ENCODE measurements around the gene KRTAP5-9.
"Not testable (repeated sequence)": the region's sequence is repeated elsewhere in the genome, so short reads cannot be mapped to it uniquely, and the experiment has no call there.

Gene KRTAP5-9

DNA sequence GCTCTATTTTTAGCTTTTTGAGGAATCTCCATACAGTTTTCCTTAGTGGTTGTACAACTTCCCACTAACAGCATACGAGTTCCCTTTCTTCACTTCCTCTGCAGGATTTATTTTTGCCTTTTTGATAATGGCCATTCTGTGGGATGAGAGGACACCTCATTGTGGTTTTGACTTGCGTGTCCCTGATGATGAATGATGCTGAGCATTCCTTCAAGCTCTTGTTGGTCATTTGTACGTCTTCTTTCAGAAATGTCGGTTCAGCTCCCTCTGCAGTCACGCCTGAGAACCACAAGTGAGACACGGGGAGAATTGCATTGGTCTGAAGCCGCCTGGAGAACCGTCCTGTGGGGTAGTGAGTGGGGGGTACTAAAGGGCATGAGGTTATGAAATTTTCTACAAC, 15.2 kb downstream of the KRTAP5-9 start:
- DNase-seq: peak; percentile 53

- no peak for DNase-seq
These were observed 16.2 kb downstream of the KRTAP5-9 start for GRCh38 chr11:71564430-71564829.

DNA sequence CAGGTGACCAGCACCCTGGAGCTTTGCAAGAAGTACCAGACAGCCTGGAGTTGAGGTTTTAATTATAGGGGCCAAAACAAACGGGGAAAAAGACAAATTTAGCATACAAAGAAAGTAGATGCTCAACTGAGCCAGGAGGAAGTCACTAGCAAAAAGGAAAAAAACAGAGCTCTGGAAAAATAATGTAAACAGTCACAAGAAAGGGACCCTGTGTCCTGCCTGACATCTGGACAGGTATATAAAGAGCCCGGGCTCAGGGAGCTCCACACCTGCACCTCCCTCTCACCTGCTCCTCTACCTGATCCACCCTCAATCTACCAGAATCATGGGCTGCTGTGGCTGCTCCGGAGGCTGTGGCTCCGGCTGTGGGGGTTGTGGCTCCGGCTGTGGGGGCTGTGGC, 17.0 kb downstream of the KRTAP5-9 start, which contains the start of gene KRTAP5-10:
Gene KRTAP5-10 (plus strand): TSS at position 301 of the 400 bp plus-strand sequence. CDS start 25 bp downstream, at position 326.
- no peak for DNase-seq

- no peak for DNase-seq
These were observed 17.9 kb downstream of the KRTAP5-9 start for GRCh38 chr11:71566081-71566620.

DNA sequence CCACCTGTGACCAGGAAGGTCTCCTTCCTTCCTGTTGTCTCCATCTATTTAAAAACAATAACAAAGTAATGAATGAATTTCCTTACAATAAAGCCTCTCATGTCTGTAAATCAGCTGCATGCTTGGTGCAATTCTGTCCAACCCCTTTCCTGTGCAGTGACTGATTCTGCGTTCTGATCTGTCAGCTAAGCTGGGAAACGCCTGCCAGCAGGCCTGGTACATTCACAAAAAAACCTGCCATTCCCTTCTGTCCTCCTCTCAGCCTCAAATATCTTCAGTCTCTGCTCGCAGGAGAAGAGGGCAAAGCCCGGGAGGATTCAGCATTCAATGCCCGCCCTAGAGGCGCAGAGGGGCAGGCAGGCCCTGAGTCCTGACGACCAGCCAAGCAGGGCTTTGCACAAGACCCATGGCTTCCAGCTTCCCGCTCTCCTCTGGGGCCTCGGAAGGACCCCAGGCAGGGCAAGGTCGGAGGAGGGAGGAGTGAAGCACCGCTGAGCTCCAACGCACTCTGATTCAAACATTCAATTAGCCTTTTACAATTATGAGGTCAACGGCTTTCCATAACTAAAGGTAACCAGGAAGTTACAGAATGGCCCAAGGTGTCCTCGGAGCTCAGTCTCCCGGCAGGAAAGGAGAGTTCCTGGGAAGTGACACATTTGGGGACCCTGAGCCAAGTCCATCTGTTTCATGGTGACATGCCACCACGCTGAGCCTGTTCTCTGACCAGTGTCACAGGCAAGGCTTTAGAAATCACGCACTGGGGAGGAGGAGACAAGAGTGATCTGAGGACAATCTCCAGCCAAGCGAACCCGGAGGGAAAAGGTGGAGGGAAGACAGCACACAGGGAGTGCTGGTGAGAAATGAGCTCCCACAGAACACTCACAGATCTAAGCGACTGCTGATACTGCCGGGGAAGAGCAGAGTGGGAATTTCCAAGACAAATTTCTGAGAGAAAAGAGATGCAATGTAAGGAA, 18.7 kb downstream of the KRTAP5-9 start:
- DNase-seq: not testable (repeated sequence)

DNA sequence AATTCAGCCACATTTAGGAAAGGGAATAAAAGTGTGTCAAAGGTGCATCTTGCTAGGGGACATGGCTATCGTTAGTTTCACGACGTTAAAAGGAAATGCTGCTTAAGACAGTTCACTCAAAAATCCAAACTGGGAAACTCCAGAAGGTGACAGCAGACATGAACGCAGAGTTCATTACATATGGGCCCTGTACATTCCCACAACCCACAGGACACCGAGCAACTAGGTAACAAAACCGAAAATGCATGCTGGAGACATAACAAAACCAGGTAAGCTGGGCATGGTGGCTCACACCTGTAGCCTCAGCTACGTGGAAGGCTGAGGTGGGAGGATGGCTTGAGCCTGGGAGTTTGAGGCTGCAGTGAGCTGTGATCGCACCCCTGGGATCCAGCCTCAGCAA, 19.4 kb downstream of the KRTAP5-9 start:
- not testable (repeated sequence) for DNase-seq

DNA sequence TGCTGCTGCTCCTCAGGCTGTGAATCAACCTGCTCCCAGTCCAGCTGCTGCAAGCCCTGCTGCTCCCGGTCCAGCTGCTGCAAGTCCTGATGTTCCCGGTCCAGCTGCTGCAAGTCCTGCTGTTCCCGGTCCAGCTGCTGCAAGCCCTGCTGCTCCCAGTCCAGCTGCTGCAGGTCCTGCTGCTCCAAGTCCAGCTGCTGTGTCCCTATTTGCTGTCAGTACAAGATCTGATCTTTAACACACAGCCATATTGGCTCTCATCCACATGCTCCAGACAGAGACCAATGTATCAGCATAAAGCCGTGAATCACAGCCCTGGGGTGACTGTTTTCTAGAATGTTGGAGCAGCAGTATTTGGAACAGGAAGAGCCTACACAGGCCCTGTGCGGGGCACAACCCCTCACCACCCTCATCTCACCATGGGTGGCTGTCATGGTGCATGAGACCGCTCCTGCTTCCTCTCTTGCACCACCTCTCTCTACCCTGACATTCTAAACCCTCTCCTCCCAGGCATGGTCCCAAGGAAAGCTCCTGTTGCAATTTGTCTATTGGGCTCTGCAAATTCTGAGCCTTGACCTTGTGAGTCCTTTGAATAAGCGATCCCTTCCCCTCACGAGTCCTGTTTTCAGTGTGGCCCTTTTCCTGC, 20.6 kb downstream of the KRTAP5-9 start:
- DNase-seq: no peak

DNA sequence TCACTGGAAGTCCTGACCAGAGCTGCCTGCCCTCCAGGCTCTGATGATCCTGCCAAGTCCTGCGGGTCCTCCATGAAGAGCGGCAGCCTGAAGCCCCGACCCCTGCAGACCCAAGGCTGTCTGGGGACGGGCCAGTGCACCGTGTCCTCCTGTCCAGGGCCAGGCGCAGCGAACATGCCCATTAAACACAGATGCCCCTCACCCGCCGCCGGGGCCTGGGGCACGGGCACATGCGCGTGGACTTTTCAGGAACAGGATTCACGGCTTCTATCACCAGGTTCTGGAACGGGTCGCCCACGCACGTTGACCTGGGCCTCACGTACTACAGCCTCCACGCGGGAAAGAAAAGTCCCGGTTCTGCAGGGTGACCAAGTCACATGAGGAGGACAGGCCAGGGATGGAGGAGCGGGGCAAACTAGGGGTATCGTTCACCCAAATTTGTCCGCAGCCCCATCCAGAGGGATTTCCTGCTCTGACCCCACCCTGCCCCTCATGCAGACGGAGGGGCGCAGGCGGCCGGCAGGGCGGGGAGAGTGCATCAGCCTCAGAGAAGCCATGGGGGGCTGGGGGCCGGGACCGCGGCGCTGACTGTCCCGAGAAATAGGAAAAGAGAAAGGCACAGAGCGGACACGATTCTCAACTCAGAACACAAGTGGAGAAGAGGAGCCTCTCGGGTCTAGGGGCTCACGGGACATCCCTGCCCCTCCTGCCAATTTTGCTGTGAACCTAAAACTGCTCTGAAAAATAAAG, 23.1 kb downstream of the KRTAP5-9 start:
- DNase-seq: not testable (repeated sequence)

- no peak for DNase-seq
These were observed 24.6 kb downstream of the KRTAP5-9 start for GRCh38 chr11:71572811-71573210.

- DNase-seq: no peak
These were observed 26.2 kb downstream of the KRTAP5-9 start for GRCh38 chr11:71574418-71574817.

GRCh38 chr11:71575723-71576424, 27.7 kb downstream of the KRTAP5-9 start:
- DNase-seq: no peak

GRCh38 chr11:71576688-71577465, 28.7 kb downstream of the KRTAP5-9 start:
- DNase-seq: not testable (repeated sequence)

DNA sequence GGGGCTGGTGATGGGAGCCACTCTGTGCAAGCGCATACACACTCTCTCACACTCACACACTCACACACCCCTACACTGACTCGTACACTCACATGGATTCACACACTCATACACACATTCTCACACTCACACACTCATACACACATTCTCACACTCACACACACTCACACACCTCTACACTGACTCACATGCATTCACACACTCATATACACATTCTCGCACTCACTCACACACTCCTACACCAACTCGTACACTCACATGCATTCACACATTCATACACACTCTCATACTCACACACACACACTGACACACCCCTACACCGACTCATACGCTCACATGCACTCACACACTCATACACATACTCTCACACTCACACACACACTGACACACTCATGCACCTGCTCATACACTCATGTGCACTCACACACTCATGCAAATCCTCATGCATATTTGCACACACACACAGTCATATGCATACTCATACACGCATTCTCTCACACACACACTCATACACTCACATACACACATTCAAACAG, 29.3 kb downstream of the KRTAP5-9 start:
- DNase-seq: no peak

DNA sequence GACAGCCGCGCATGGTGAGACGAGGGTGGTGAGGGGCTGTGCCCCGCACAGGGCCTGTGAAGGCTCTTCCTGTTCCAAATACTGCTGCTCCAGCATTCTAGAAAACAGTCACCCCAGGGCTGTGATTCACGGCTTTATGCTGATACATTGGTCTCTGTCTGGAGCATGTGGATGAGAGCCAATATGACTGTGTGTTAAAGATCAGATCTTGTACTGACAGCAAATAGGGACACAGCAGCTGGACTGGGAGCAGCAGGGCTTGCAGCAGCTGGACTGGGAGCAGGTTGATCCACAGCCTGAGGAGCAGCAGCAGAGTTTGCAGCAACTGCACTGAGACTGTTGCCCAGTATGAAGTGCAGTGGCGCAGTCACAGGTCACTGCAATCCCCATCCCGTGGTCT, 31.3 kb downstream of the KRTAP5-9 start:
- not testable (repeated sequence) for DNase-seq

DNA sequence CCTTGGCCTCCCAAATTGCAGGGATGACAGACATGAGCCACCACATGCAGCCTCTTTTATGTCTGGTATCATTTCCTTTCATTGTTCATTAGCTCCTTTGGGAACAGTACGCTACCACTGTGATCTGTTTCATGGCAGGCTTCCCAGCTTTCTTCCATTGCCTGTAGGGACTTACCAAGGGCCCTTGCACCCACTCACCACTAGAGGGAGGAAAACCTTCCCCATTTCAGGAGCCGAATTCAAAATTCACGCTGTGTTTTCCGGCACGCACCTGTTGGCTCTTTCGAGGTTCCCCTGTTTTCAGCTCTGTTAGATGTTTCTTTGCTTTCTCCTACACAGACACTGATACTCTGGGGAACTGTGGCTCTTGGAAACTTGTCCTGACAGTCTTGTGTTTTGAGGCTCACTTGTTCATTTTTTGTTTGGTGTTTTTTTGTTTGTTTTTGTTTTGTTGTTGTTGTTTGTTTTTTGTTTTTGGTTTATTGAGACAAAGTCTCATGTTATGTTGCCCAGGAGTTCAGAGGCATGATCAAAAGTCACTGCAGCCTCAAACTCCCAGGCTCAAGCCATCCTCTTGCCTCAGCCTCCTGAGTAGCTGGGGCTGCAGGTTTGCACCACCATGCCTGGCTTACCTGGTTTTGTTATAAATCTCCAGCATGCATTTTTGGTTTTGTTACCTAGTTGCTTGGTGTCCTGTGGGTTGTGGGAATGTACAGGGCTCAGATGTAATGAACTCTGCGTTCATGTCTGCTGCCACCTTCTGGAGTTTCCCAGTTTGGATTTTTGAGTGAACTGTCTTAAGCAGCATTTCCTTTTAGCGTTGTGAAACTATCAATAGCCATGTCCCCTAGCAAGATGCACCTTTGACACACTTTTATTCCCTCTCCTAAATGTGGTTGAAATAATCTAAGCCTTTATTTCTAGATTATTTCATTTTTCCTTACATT, 32.1 kb downstream of the KRTAP5-9 start:
- DNase-seq: no peak

DNA sequence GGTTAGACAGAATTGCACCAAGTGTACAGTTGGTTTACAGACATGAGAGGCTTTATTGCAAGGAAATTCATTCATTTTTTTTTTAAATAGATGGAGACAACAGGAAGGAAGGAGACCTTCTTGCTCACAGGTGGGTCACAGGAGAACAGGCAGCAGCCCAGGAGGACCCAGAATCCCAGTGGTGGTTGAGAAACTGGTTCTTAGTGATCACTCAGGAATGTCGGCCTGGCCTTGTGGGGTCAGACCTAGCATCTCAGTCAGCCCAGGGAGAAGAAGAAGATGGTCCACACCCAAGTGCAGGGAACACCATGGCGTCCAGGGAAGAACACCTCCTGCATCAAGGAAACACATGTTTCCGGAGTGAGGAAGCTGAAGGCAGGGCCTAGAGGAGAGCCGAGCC, 33.6 kb downstream of the KRTAP5-9 start:
- DNase-seq: no peak

- DNase-seq: no peak
These were observed 34.2 kb downstream of the KRTAP5-9 start, which contains the start of gene KRTAP5-11 for GRCh38 chr11:71582309-71582895. TSS of gene KRTAP5-11 (minus strand) at chr11:71582875. CDS start at chr11:71582837, 38 bp downstream.

- DNase-seq: not testable (repeated sequence)
These were observed 34.7 kb downstream of the KRTAP5-9 start for GRCh38 chr11:71582969-71583368.

DNA sequence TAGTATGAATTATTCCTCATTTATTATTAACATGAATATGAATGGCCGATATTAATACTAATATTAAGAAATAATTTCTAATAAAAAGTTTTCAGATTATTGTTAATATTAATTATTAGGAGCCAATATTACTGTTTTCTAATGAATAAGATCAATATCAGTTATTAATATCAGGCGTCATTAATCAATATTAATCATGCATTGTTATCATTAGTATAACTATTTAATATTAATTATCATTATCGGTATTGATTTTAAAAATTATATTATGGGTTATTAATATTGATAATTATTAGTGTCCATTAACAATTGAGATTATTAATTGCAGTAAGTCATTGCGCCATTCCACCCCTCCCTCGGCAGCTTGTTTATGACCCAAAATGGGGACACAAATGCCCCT, 37.5 kb downstream of the KRTAP5-9 start:
- not testable (repeated sequence) for DNase-seq
